Aortic smooth muscle cell (primary cell): ENCODE results near the gene LANCL1. TPM values are rescaled to one million over a fixed set of nuclear protein-coding genes. Genes with fewer than 3 reads are reported as not detected.

Source experiments
- total RNA-seq: library from RNA; depleted of rRNA; stranded (reverse); fragments of >200 nt; gene quantifications from 2 replicates; pipeline ENCODE4 v1.2.3, GENCODE V29; 2014

Gene LANCL1, protein sequence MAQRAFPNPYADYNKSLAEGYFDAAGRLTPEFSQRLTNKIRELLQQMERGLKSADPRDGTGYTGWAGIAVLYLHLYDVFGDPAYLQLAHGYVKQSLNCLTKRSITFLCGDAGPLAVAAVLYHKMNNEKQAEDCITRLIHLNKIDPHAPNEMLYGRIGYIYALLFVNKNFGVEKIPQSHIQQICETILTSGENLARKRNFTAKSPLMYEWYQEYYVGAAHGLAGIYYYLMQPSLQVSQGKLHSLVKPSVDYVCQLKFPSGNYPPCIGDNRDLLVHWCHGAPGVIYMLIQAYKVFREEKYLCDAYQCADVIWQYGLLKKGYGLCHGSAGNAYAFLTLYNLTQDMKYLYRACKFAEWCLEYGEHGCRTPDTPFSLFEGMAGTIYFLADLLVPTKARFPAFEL
- 48.9 and 54.3 TPM in 2 replicates for total RNA-seq

DNA sequence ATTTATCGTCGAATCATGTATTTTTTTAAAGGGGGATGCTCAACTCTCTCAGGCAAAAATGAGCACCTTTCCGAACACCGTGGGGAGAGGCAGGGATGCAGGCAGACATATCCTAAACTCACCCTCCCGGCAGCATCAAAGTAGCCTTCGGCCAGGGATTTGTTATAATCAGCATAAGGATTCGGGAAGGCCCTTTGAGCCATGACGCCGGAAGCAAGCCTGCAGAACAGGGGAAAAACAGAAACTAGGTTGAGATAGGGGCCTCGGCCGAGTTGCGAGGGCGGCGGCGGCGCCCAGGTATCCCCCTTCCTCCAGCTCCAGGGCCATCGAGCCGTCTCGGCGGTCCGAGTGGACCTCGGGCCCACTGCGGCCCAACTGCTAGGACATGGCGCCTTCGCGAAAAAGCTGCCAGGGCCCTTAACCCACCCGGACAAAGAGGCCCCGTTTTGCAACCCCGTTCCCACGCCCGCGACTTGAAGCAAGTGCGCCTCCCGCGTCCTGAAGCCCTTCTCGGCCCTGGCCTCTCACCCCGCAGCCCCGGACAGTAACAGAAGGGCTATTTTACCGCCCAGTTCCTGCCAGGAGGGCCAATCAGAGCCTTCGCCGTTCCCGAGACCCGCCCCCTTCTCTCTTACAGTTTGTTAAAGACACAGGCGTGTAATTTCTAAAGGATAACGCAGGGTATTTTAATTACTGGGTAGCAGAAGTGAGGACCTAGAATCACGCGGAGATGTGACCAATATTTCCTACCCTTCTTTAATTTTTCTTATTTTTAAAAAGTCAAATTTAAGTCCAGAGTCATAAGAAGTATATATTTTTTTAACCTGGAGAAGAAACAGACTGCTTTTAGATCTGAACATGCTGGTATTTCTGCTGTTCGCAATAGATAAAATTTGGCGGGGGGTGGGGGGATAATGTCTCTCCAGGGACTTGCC is at the start of gene LANCL1:
Gene LANCL1 (minus strand): TSS at position 566 of the 935 bp plus-strand sequence. CDS start 363 bp downstream, at position 203.

Other genes with a start within 250 kb of the LANCL1 start
- gene MYL1, start 161.6 kb downstream of the LANCL1 start, total RNA-seq, result not detected in 2 replicates
- gene CPS1, start 79.8 kb upstream of the LANCL1 start, total RNA-seq, result 13.6 and 19.1 TPM in 2 replicates